ENCODE data around the gene HILPDA.

DNA sequence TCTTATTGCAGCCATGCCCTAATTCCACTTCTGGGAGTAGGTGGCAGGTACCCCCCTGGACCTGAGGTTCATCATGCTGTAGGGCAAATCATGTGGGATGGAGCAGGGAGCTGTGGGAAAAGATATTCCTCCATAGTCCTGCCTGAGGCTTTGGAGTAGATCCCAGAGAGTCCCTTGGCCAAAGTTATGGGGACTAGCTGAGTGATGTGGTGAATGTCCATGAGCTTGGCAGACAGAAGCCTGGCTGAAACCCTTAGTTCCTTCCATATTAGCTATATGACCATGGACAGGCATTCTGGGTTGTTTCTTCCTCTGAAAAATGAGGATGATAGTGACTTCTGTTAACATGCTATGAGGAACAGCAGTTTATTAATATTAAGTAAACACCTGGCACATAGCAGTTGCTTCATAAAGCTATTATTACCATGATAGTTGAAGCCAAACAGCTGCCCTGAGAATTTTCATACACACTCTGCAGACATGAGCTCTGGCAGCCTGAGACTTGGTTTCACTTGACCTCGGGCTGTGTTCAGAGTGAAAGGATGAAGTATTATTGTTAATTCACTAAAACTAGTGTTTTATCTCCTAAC is 30.9 kb upstream of the HILPDA start:
- TF ChIP-seq CTCF (conservative IDR thresholded peaks at IDR 0.05 in 1 of 2, IDR thresholded peaks at IDR 0.05 in 1 of 2; ENCODE audit: extremely low read depth in 1 of 2, insufficient read depth in 1 of 2, low read depth in 1 of 2, low read length in 2 of 2) (no peak), EZH2 (IDR thresholded peaks at IDR 0.05; ENCODE audit: borderline replicate concordance, low read length) (no peak)

Measured in mammary epithelial cell (primary cell).